GM23248 (cell line): Measurements from ENCODE around the gene IRF2BP1. TPM values are rescaled to one million over a fixed set of nuclear protein-coding genes. Genes with fewer than 3 reads are reported as not detected.

Experiments
- DNase-seq: peaks from one replicate; pipeline ENCODE4 v3.0.0-alpha.2; 2015
- H2AFZ ChIP-seq: fragments of 200-600 bp; sonication (generic); 2 replicates; pipeline ENCODE4 v1.6.1; 2016; ENCODE audit warnings: antibody characterized with exemption
- H3F3A ChIP-seq: fragments of 200-600 bp; sonication (generic); 2 replicates; pipeline ENCODE4 v1.6.1; 2016; ENCODE audit warnings: mild to moderate bottlenecking, antibody characterized with exemption, mixed run types; ENCODE audit not compliant: insufficient read depth
- H3K27ac ChIP-seq: fragments of 200-600 bp; sonication (generic); 2 replicates; pipeline ENCODE4 v1.5.1; 2016; ENCODE audit warnings: mild to moderate bottlenecking
- H3K27me3 ChIP-seq: fragments of 200-600 bp; sonication (generic); replicated peaks from 2 replicates; pipeline ENCODE4 v1.6.1; 2016; ENCODE audit warnings: mild to moderate bottlenecking; ENCODE audit not compliant: insufficient read depth
- H3K36me3 ChIP-seq: fragments of 200-600 bp; sonication (generic); 2 replicates; pipeline ENCODE4 v1.6.1; 2016; ENCODE audit warnings: low read depth, mild to moderate bottlenecking
- H3K4me1 ChIP-seq: fragments of 200-600 bp; sonication (generic); 2 replicates; pipeline ENCODE4 v1.6.1; 2016; ENCODE audit warnings: mild to moderate bottlenecking; ENCODE audit not compliant: insufficient read depth
- H3K4me2 ChIP-seq: fragments of 200-600 bp; sonication (generic); one replicate; pipeline ENCODE4 v1.6.1; 2016; ENCODE audit warnings: mild to moderate bottlenecking; ENCODE audit not compliant: unreplicated experiment
- H3K4me3 ChIP-seq: fragments of 200-600 bp; sonication (generic); 2 replicates; pipeline ENCODE4 v1.5.1; 2016; ENCODE audit warnings: mild to moderate bottlenecking
- H3K79me2 ChIP-seq: fragments of 200-600 bp; sonication (generic); 2 replicates; pipeline ENCODE4 v1.6.1; 2016; ENCODE audit warnings: mild to moderate bottlenecking; ENCODE audit not compliant: insufficient read depth
- H3K9ac ChIP-seq: fragments of 200-600 bp; sonication (generic); 2 replicates; pipeline ENCODE4 v1.6.1; 2016; ENCODE audit warnings: mild to moderate bottlenecking
- H3K9me2 ChIP-seq: fragments of 200-600 bp; sonication (generic); 2 replicates; pipeline ENCODE4 v1.6.1; 2016; ENCODE audit warnings: mixed run types, mild to moderate bottlenecking, moderate library complexity; ENCODE audit not compliant: insufficient read depth
- H3K9me3 ChIP-seq: fragments of 200-600 bp; sonication (generic); one replicate; pipeline ENCODE4 v1.6.1; 2017; ENCODE audit warnings: low read depth
- H4K20me1 ChIP-seq: fragments of 200-600 bp; sonication (generic); 2 replicates; pipeline ENCODE4 v1.6.0; 2016; ENCODE audit not compliant: insufficient read depth
- EZH2 ChIP-seq: fragments of 200-600 bp; sonication (generic); IDR thresholded peaks from 2 replicates; pipeline ENCODE4 v1.6.1; 2018; ENCODE audit warnings: antibody characterized with exemption, mild to moderate bottlenecking; ENCODE audit not compliant: insufficient read depth, poor library complexity, severe bottlenecking
- EZH2phosphoT487 ChIP-seq: fragments of 200-600 bp; sonication (generic); IDR thresholded peaks from 2 replicates; pipeline ENCODE4 v1.6.1; 2018; ENCODE audit warnings: antibody characterized with exemption, moderate library complexity, mild to moderate bottlenecking, low read depth; ENCODE audit not compliant: insufficient read depth
- WGBS, 2 experiments: methylation state at CpG; one replicate each; pipeline ENCODE4 v1.1.6; 2015 to 2017; ENCODE audit warnings: low lambda C conversion rate in 2 of 2, low coverage in 1 of 2; ENCODE audit errors: missing lambda C conversion rate in 2 of 2; 5-methylcytosine and 5-hydroxymethylcytosine counted together
- in situ Hi-C: fragments of 300-500 bp; cut with MboI; formaldehyde crosslinking; loops from 2 replicates; pipeline ENCODE4 v1.15.0; 2020
- polyA plus RNA-seq: library from polyadenylated mRNA; unstranded; fragments of >200 nt; fragmentation: Nextera tagmentation; extraction: Ambion mirVana; gene quantifications from 2 replicates; pipeline ENCODE4 v1.2.1, GENCODE V29; 2016
- total RNA-seq: library from RNA; depleted of rRNA; stranded (reverse); fragments of >200 nt; shearing (Covaris generic); gene quantifications from 2 replicates; pipeline ENCODE4 v1.2.3, GENCODE V29; 2014

IRF2BP1 gene
- total and polyA plus RNA-seq, 2 experiments from 2014 or later: 8.6 to 53.8 TPM

GRCh38 chr19:45881082-45881908, 4.6 kb downstream of the IRF2BP1 start:
- in situ Hi-C loops: no loop called here
- DNase-seq: no peak

GRCh38 chr19:45879971-45880370, 6.0 kb downstream of the IRF2BP1 start:
- H3K36me3 ChIP-seq: no peaks in the 10 kb centered on the region
- H3K4me2 ChIP-seq: no peak overlapping the region
- DNase-seq: no peak
- TF ChIP-seq EZH2 (no peak), EZH2phosphoT487 (no peak)
- no peak overlapping the region for H3K27ac ChIP-seq
- no peak overlapping the region for H3K9ac ChIP-seq
- peaks cover 15% of the 10 kb centered on the region for H3K79me2 ChIP-seq
- H3F3A ChIP-seq: no peaks in the 10 kb centered on the region; the same call in 1 of the 2 replicates
- no peak overlapping the region for H3K4me3 ChIP-seq
- H3K27me3 ChIP-seq: no peaks in the 10 kb centered on the region
- no peaks in the 10 kb centered on the region for H3K9me3 ChIP-seq
- in situ Hi-C loops: no loop called here
- H3K4me1 ChIP-seq: no peaks in the 10 kb centered on the region; the same call in 1 of the 2 replicates
- H2AFZ ChIP-seq: no peak overlapping the region
- 37 to 44% methylated on average over 2 of the region's 2 CpGs for WGBS, 2 experiments
- no peaks in the 10 kb centered on the region for H4K20me1 ChIP-seq
- H3K9me2 ChIP-seq: no peaks in the 10 kb centered on the region

More at GRCh38 chr19:45881082-45881908, 4.6 kb downstream of the IRF2BP1 start:
- WGBS, 2 experiments: 78 to 83% methylated on average over 10 of the region's 10 CpGs
- no peak overlapping the region for H2AFZ ChIP-seq
- TF ChIP-seq EZH2 (no peak), EZH2phosphoT487 (no peak)
- H3K4me1 ChIP-seq: no peaks in the 10 kb centered on the region; the same call in 1 of the 2 replicates
- H3F3A ChIP-seq: no peaks in the 10 kb centered on the region; the same call in 1 of the 2 replicates
- no peaks in the 10 kb centered on the region for H4K20me1 ChIP-seq
- H3K4me3 ChIP-seq: no peak overlapping the region
- H3K27me3 ChIP-seq: no peaks in the 10 kb centered on the region
- H3K36me3 ChIP-seq: no peaks in the 10 kb centered on the region
- no peak overlapping the region for H3K27ac ChIP-seq
- peaks cover 21% of the 10 kb centered on the region for H3K79me2 ChIP-seq
- H3K4me2 ChIP-seq: no peak overlapping the region
- H3K9me2 ChIP-seq: no peaks in the 10 kb centered on the region
- no peak overlapping the region for H3K9ac ChIP-seq
- H3K9me3 ChIP-seq: no peaks in the 10 kb centered on the region

GRCh38 chr19:45879055-45879454, 6.9 kb downstream of the IRF2BP1 start:
- WGBS, 2 experiments: 95 to 96% methylated on average over 4 to 8 of the region's 8 CpGs
- no peaks in the 10 kb centered on the region; the same call in 1 of the 2 replicates for H3K4me1 ChIP-seq
- in situ Hi-C loops: no loop called here
- TF ChIP-seq EZH2phosphoT487 (no peak), EZH2 (no peak)
- H3K9ac ChIP-seq: no peak overlapping the region
- H3K9me2 ChIP-seq: no peaks in the 10 kb centered on the region
- H3K27me3 ChIP-seq: no peaks in the 10 kb centered on the region
- no peak overlapping the region for H2AFZ ChIP-seq
- peaks cover 6% of the 10 kb centered on the region for H3K79me2 ChIP-seq
- H3F3A ChIP-seq: no peaks in the 10 kb centered on the region; the same call in 1 of the 2 replicates
- no peaks in the 10 kb centered on the region for H3K36me3 ChIP-seq
- H3K9me3 ChIP-seq: no peaks in the 10 kb centered on the region
- H4K20me1 ChIP-seq: no peaks in the 10 kb centered on the region
- no peak overlapping the region for H3K4me3 ChIP-seq
- DNase-seq: no peak
- H3K27ac ChIP-seq: no peak overlapping the region
- no peak overlapping the region for H3K4me2 ChIP-seq

- H3K9me3 ChIP-seq: no peaks in the 10 kb centered on the region
- in situ Hi-C loops: no loop called here
- H3K4me1 ChIP-seq: no peaks in the 10 kb centered on the region; the same call in 1 of the 2 replicates
- H3K4me2 ChIP-seq: no peak overlapping the region
- WGBS, 2 experiments: 83 to 84% methylated on average over 11 of the region's 11 CpGs
- no peaks in the 10 kb centered on the region for H3K27me3 ChIP-seq
- no peak overlapping the region for H3K27ac ChIP-seq
- H3K36me3 ChIP-seq: no peaks in the 10 kb centered on the region
- no peaks in the 10 kb centered on the region; the same call in 1 of the 2 replicates for H3F3A ChIP-seq
- H3K9ac ChIP-seq: no peak overlapping the region
- no peak overlapping the region for H3K4me3 ChIP-seq
- H3K79me2 ChIP-seq: no peaks in the 10 kb centered on the region
- no peaks in the 10 kb centered on the region for H3K9me2 ChIP-seq
- no peak for TF ChIP-seq EZH2
- TF ChIP-seq EZH2phosphoT487: no peak
- no peaks in the 10 kb centered on the region for H4K20me1 ChIP-seq
- no peak overlapping the region for H2AFZ ChIP-seq
- no peak for DNase-seq
Measured at GRCh38 chr19:45878043-45878794, 7.7 kb downstream of the IRF2BP1 start.
